Measurements from ENCODE around the gene FAM174B.

DNA sequence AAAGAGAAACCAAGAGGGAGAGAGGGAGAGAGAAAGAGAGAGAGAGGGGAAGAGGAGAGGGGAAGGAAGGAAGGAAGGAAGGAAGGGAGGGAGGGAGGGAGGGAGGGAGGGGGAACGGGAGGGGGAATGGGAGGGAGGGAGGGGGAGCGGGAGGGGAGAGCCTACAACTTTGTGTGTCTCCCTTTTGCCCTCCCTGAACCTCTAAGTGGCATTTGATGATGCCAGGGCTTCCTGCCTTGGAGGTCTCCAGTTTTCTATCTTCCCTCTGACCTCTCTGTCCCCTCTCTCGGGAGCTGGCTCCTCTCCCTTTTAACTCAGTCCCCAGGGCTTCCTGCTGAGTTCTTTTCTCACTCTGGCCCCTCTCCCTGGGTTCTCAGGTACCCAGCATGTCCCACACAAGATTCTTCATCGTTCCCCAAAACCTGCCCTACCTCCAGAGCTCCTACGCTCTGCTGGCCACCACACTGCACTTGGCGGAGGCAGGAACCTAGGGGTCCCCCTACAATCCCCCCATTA, 12.5 kb upstream of the FAM174B start:
- TF ChIP-seq CTCF (IDR thresholded peaks at IDR 0.05) (no peak), POLR2A (IDR thresholded peaks at IDR 0.05) (no peak)

All from testis (tissue), 2 donors.